K562 (cell line): Measurements from ENCODE around the gene CCL20. TPM values are rescaled to one million over a fixed set of nuclear protein-coding genes. Genes with fewer than 3 reads are reported as not detected.

ENCODE experiments used
- polyA plus RNA-seq, 8 experiments: library from polyadenylated mRNA; depleted of rRNA in 4 of 8; stranded (reverse) in 5 of 8; unstranded in 3 of 8; fragments of >200 nt; fragmentation: Nextera tagmentation in 2 of 8; fragmentation: Illumina TruSeq in 1 of 8; extraction: Ambion mirVana in 2 of 8; extraction: Trizol in 1 of 8; gene quantifications; 2 replicates each; pipeline versions ENCODE4 v1.2.1 to v1.2.3, GENCODE V29; 2011 to 2014; ENCODE audit warnings: inconsistent platforms in 1 of 8, missing spikeins in 1 of 8
- small RNA-seq: library from RNA; depleted of rRNA; stranded (forward); fragments of <200 nt; gene quantifications from one replicate; pipeline ENCODE3, GENCODE V24; 2014
- total RNA-seq, 7 experiments: library from RNA; depleted of rRNA in 6 of 7; stranded (reverse); fragments of >200 nt in 6 of 7; fragmentation: Illumina TruSeq in 2 of 7; extraction: Trizol in 2 of 7; gene quantifications; 2 replicates each; pipeline versions ENCODE4 v1.2.1 to v1.2.3, GENCODE V29; 2011 to 2021; ENCODE audit warnings: low replicate concordance in 1 of 7

CCL20 gene
- total and polyA plus RNA-seq, 9 of the 15 experiments (the other 6 are each of a cell fraction or from before 2014, with no cell fraction given), result 0.29 TPM; not detected in 8

Small RNAs within 50 kb of the gene (small RNA-seq; reads per million reads assigned to genes)
- not detected for gene SNRPGP8

Other genes with a start within 250 kb of the CCL20 start
Only the 7 nearest of the 9 such genes appear.
- gene SCYGR4, start 196.3 kb upstream of the CCL20 start, total RNA-seq (2014; rRNA removed), result not detected in 2 replicates
- gene SCYGR4, start 196.3 kb upstream of the CCL20 start, total RNA-seq (2014; rRNA removed; fragmentation: Illumina TruSeq; extraction: Trizol), result not detected in 2 replicates
- not detected in 2 replicates for gene SCYGR4, start 196.3 kb upstream of the CCL20 start, total RNA-seq (2015; rRNA removed; fragmentation: Illumina TruSeq; extraction: Trizol)
- gene SCYGR4, start 196.3 kb upstream of the CCL20 start, total RNA-seq (2021), result not detected in 2 replicates
- gene SCYGR4, start 196.3 kb upstream of the CCL20 start, polyA plus RNA-seq (2011; rRNA removed), result not detected in 2 replicates
- not detected in 2 replicates for gene SCYGR4, start 196.3 kb upstream of the CCL20 start, polyA plus RNA-seq (2014; fragmentation: Illumina TruSeq; extraction: Trizol)
- not detected for gene SCYGR4, start 196.3 kb upstream of the CCL20 start, polyA plus RNA-seq (2014; fragmentation: Nextera tagmentation; extraction: Ambion mirVana)
- gene SCYGR4, start 196.3 kb upstream of the CCL20 start, polyA plus RNA-seq (2014; rRNA removed), result 0.09 TPM in 1 of 2 replicates, not detected in the other
- gene SCYGR5, start 147.0 kb upstream of the CCL20 start, total RNA-seq (2014; rRNA removed), result not detected in 2 replicates
- gene SCYGR5, start 147.0 kb upstream of the CCL20 start, total RNA-seq (2014; rRNA removed; fragmentation: Illumina TruSeq; extraction: Trizol), result not detected in 2 replicates
- gene SCYGR5, start 147.0 kb upstream of the CCL20 start, total RNA-seq (2015; rRNA removed; fragmentation: Illumina TruSeq; extraction: Trizol), result not detected in 2 replicates
- not detected in 2 replicates for gene SCYGR5, start 147.0 kb upstream of the CCL20 start, total RNA-seq (2021)
- not detected in 2 replicates for gene SCYGR5, start 147.0 kb upstream of the CCL20 start, polyA plus RNA-seq (2011; rRNA removed)
- not detected in 2 replicates for gene SCYGR5, start 147.0 kb upstream of the CCL20 start, polyA plus RNA-seq (2014; fragmentation: Illumina TruSeq; extraction: Trizol)
- not detected for gene SCYGR5, start 147.0 kb upstream of the CCL20 start, polyA plus RNA-seq (2014; fragmentation: Nextera tagmentation; extraction: Ambion mirVana)
- gene SCYGR5, start 147.0 kb upstream of the CCL20 start, polyA plus RNA-seq (2014; rRNA removed), result not detected in 2 replicates
- gene SLC19A3, start 95.8 kb upstream of the CCL20 start, total RNA-seq (2014; rRNA removed), result not detected in 2 replicates
- gene SLC19A3, start 95.8 kb upstream of the CCL20 start, total RNA-seq (2014; rRNA removed; fragmentation: Illumina TruSeq; extraction: Trizol), result not detected in 2 replicates
- gene SLC19A3, start 95.8 kb upstream of the CCL20 start, total RNA-seq (2015; rRNA removed; fragmentation: Illumina TruSeq; extraction: Trizol), result not detected in 2 replicates
- gene SLC19A3, start 95.8 kb upstream of the CCL20 start, total RNA-seq (2021), result not detected in 2 replicates
- not detected in 2 replicates for gene SLC19A3, start 95.8 kb upstream of the CCL20 start, polyA plus RNA-seq (2011; rRNA removed)
- not detected in 2 replicates for gene SLC19A3, start 95.8 kb upstream of the CCL20 start, polyA plus RNA-seq (2014; fragmentation: Illumina TruSeq; extraction: Trizol)
- gene SLC19A3, start 95.8 kb upstream of the CCL20 start, polyA plus RNA-seq (2014; fragmentation: Nextera tagmentation; extraction: Ambion mirVana), result not detected
- not detected in 2 replicates for gene SLC19A3, start 95.8 kb upstream of the CCL20 start, polyA plus RNA-seq (2014; rRNA removed)
- not detected in 2 replicates for gene SCYGR6, start 89.1 kb upstream of the CCL20 start, total RNA-seq (2014; rRNA removed)
- gene SCYGR6, start 89.1 kb upstream of the CCL20 start, total RNA-seq (2014; rRNA removed; fragmentation: Illumina TruSeq; extraction: Trizol), result not detected in 2 replicates
- gene SCYGR6, start 89.1 kb upstream of the CCL20 start, total RNA-seq (2015; rRNA removed; fragmentation: Illumina TruSeq; extraction: Trizol), result not detected in 2 replicates
- not detected in 2 replicates for gene SCYGR6, start 89.1 kb upstream of the CCL20 start, total RNA-seq (2021)
- not detected in 2 replicates for gene SCYGR6, start 89.1 kb upstream of the CCL20 start, polyA plus RNA-seq (2011; rRNA removed)
- not detected in 2 replicates for gene SCYGR6, start 89.1 kb upstream of the CCL20 start, polyA plus RNA-seq (2014; fragmentation: Illumina TruSeq; extraction: Trizol)
- not detected for gene SCYGR6, start 89.1 kb upstream of the CCL20 start, polyA plus RNA-seq (2014; fragmentation: Nextera tagmentation; extraction: Ambion mirVana)
- not detected in 2 replicates for gene SCYGR6, start 89.1 kb upstream of the CCL20 start, polyA plus RNA-seq (2014; rRNA removed)
- gene SCYGR7, start 85.5 kb upstream of the CCL20 start, total RNA-seq (2014; rRNA removed), result not detected in 2 replicates
- not detected in 2 replicates for gene SCYGR7, start 85.5 kb upstream of the CCL20 start, total RNA-seq (2014; rRNA removed; fragmentation: Illumina TruSeq; extraction: Trizol)
- not detected in 2 replicates for gene SCYGR7, start 85.5 kb upstream of the CCL20 start, total RNA-seq (2015; rRNA removed; fragmentation: Illumina TruSeq; extraction: Trizol)
- not detected in 2 replicates for gene SCYGR7, start 85.5 kb upstream of the CCL20 start, total RNA-seq (2021)
- gene SCYGR7, start 85.5 kb upstream of the CCL20 start, polyA plus RNA-seq (2011; rRNA removed), result not detected in 2 replicates
- gene SCYGR7, start 85.5 kb upstream of the CCL20 start, polyA plus RNA-seq (2014; fragmentation: Illumina TruSeq; extraction: Trizol), result not detected in 2 replicates
- gene SCYGR7, start 85.5 kb upstream of the CCL20 start, polyA plus RNA-seq (2014; fragmentation: Nextera tagmentation; extraction: Ambion mirVana), result not detected
- not detected in 2 replicates for gene SCYGR7, start 85.5 kb upstream of the CCL20 start, polyA plus RNA-seq (2014; rRNA removed)
- not detected in 2 replicates for gene SCYGR8, start 67.9 kb upstream of the CCL20 start, total RNA-seq (2014; rRNA removed)
- gene SCYGR8, start 67.9 kb upstream of the CCL20 start, total RNA-seq (2014; rRNA removed; fragmentation: Illumina TruSeq; extraction: Trizol), result not detected in 2 replicates
- not detected in 2 replicates for gene SCYGR8, start 67.9 kb upstream of the CCL20 start, total RNA-seq (2015; rRNA removed; fragmentation: Illumina TruSeq; extraction: Trizol)
- gene SCYGR8, start 67.9 kb upstream of the CCL20 start, total RNA-seq (2021), result not detected in 2 replicates
- not detected in 2 replicates for gene SCYGR8, start 67.9 kb upstream of the CCL20 start, polyA plus RNA-seq (2011; rRNA removed)
- not detected in 2 replicates for gene SCYGR8, start 67.9 kb upstream of the CCL20 start, polyA plus RNA-seq (2014; fragmentation: Illumina TruSeq; extraction: Trizol)
- not detected for gene SCYGR8, start 67.9 kb upstream of the CCL20 start, polyA plus RNA-seq (2014; fragmentation: Nextera tagmentation; extraction: Ambion mirVana)
- gene SCYGR8, start 67.9 kb upstream of the CCL20 start, polyA plus RNA-seq (2014; rRNA removed), result not detected in 2 replicates
- not detected in 2 replicates for gene DAW1, start 57.8 kb downstream of the CCL20 start, total RNA-seq (2014; rRNA removed)
- gene DAW1, start 57.8 kb downstream of the CCL20 start, total RNA-seq (2014; rRNA removed; fragmentation: Illumina TruSeq; extraction: Trizol), result not detected in 2 replicates
- not detected in 2 replicates for gene DAW1, start 57.8 kb downstream of the CCL20 start, total RNA-seq (2015; rRNA removed; fragmentation: Illumina TruSeq; extraction: Trizol)
- gene DAW1, start 57.8 kb downstream of the CCL20 start, total RNA-seq (2021), result not detected in 2 replicates
- not detected in 2 replicates for gene DAW1, start 57.8 kb downstream of the CCL20 start, polyA plus RNA-seq (2011; rRNA removed)
- gene DAW1, start 57.8 kb downstream of the CCL20 start, polyA plus RNA-seq (2014; fragmentation: Illumina TruSeq; extraction: Trizol), result not detected in 2 replicates
- gene DAW1, start 57.8 kb downstream of the CCL20 start, polyA plus RNA-seq (2014; fragmentation: Nextera tagmentation; extraction: Ambion mirVana), result not detected
- gene DAW1, start 57.8 kb downstream of the CCL20 start, polyA plus RNA-seq (2014; rRNA removed), result not detected in 2 replicates